IMR-90 (cell line): Measurements from ENCODE around the gene ANXA3. TPM values are rescaled to one million over a fixed set of nuclear protein-coding genes. Genes with fewer than 3 reads are reported as not detected.

Experiments
- ATAC-seq: fragments of 200-7000 bp; cut with Tn5 transposase; 2 replicates; pipeline ENCODE4 v1.9.1; 2020; ENCODE audit warnings: low read depth, mild to moderate bottlenecking, moderate library complexity
- BruUV-seq: library from RNA; stranded (reverse); fragments of 400-500 nt; replicated peaks from 2 replicates; lab custom pipeline; 2021; lab: Mats Ljungman, UMichigan
- CTCF ChIA-PET: fragments of 300-600 bp; formaldehyde crosslinking; extraction: SDS; loops from one replicate; lab custom pipeline; 2021; ENCODE audit warnings: antibody characterized with exemption; lab: Yijun Ruan, JAX
- POLR2A ChIA-PET: fragments of 300-600 bp; sonication (Branson Sonifier 250); formaldehyde crosslinking; loops from one replicate; lab custom pipeline; 2022; ENCODE audit warnings: antibody characterized with exemption; ENCODE audit not compliant: unreplicated experiment; lab: Charles Lee
- DNase-seq: peaks from one replicate; pipeline ENCODE4 v3.0.0; 2013
- H2AFZ ChIP-seq: replicated peaks from 2 replicates; pipeline ENCODE3; 2013; ENCODE audit warnings: low read length, mild to moderate bottlenecking; ENCODE audit not compliant: poor library complexity
- H2AK5ac ChIP-seq: 2 replicates; pipeline ENCODE4 v1.6.1; 2013; ENCODE audit warnings: low read depth, low read length, inconsistent platforms
- H2AK9ac ChIP-seq: replicated peaks from 2 replicates; pipeline ENCODE3; 2013; ENCODE audit warnings: mild to moderate bottlenecking, low read depth, low read length, moderate library complexity; ENCODE audit not compliant: poor library complexity
- H2BK120ac ChIP-seq: 2 replicates; pipeline ENCODE4 v1.6.1; 2013; ENCODE audit warnings: low read depth, low read length, inconsistent platforms
- H2BK15ac ChIP-seq: 3 replicates; pipeline ENCODE4 v1.6.1; 2013; ENCODE audit warnings: low read depth, low read length, inconsistent platforms
- H2BK20ac ChIP-seq: 2 replicates; pipeline ENCODE4 v1.6.1; 2013; ENCODE audit warnings: low read depth, mild to moderate bottlenecking, inconsistent platforms, low read length, moderate library complexity
- H2BK5ac ChIP-seq: 2 replicates; pipeline ENCODE4 v1.6.1; 2013; ENCODE audit warnings: mild to moderate bottlenecking, low read depth, low read length, inconsistent platforms; ENCODE audit not compliant: poor library complexity, severe bottlenecking
- H3K14ac ChIP-seq: replicated peaks from 2 replicates; pipeline ENCODE4 v1.6.1; 2013; ENCODE audit warnings: low read depth, low read length, inconsistent platforms
- H3K18ac ChIP-seq: 2 replicates; pipeline ENCODE4 v1.6.1; 2013; ENCODE audit warnings: low read depth, low read length, control low read depth
- H3K23ac ChIP-seq: 2 replicates; pipeline ENCODE4 v1.6.1; 2013; ENCODE audit warnings: low read depth, low read length, inconsistent platforms
- H3K27ac ChIP-seq: 2 replicates; pipeline ENCODE4 v1.5.1; 2013; ENCODE audit warnings: mild to moderate bottlenecking, control low read depth, low read length; ENCODE audit not compliant: insufficient read depth
- H3K27me3 ChIP-seq: 2 replicates; pipeline ENCODE4 v1.6.1; 2013; ENCODE audit warnings: low read length; ENCODE audit not compliant: control insufficient read depth, insufficient read depth
- H3K36me3 ChIP-seq: 2 replicates; pipeline ENCODE4 v1.6.1; 2013; ENCODE audit warnings: low read length, mixed read lengths; ENCODE audit not compliant: control insufficient read depth, insufficient read depth
- H3K4ac ChIP-seq: 2 replicates; pipeline ENCODE4 v1.6.1; 2013; ENCODE audit warnings: low read depth, low read length, inconsistent platforms
- H3K4me1 ChIP-seq: 2 replicates; pipeline ENCODE4 v1.6.1; 2013; ENCODE audit warnings: low read length, mixed read lengths; ENCODE audit not compliant: control insufficient read depth, insufficient read depth
- H3K4me2 ChIP-seq: 2 replicates; pipeline ENCODE4 v1.6.1; 2013; ENCODE audit warnings: low read depth, mild to moderate bottlenecking, control low read depth, low read length, moderate library complexity
- H3K4me3 ChIP-seq: 2 replicates; pipeline ENCODE4 v1.5.1; 2013; ENCODE audit warnings: low read depth, mild to moderate bottlenecking, control low read depth, low read length, moderate library complexity; ENCODE audit not compliant: insufficient read depth
- H3K56ac ChIP-seq: 2 replicates; pipeline ENCODE4 v1.6.1; 2013; ENCODE audit warnings: low read length, inconsistent platforms; ENCODE audit not compliant: insufficient read depth; ENCODE audit errors: extremely low read depth
- H3K79me1 ChIP-seq, 2 experiments: 2 replicates each; pipeline ENCODE4 v1.6.1; 2013; ENCODE audit warnings: low read length in 2 of 2, inconsistent platforms in 1 of 2, low read depth in 1 of 2
- H3K9ac ChIP-seq: 2 replicates; pipeline ENCODE4 v1.6.1; 2013; ENCODE audit warnings: low read depth, low read length, control low read depth
- H3K9me1 ChIP-seq: 2 replicates; pipeline ENCODE4 v1.6.1; 2013; ENCODE audit warnings: low read length, inconsistent platforms; ENCODE audit not compliant: insufficient read depth
- H3K9me3 ChIP-seq: 2 replicates; pipeline ENCODE4 v1.6.1; 2013; ENCODE audit warnings: low read length; ENCODE audit not compliant: control insufficient read depth, insufficient read depth
- H4K20me1 ChIP-seq: 2 replicates; pipeline ENCODE4 v1.6.1; 2013; ENCODE audit warnings: low read length, inconsistent platforms; ENCODE audit not compliant: insufficient read depth
- H4K5ac ChIP-seq: 2 replicates; pipeline ENCODE4 v1.6.1; 2013; ENCODE audit warnings: mild to moderate bottlenecking, low read depth, low read length, control low read depth
- H4K8ac ChIP-seq, 2 experiments: 2 replicates each; pipeline ENCODE4 v1.6.1; 2013; ENCODE audit warnings: low read depth in 2 of 2, low read length in 2 of 2, control low read depth in 1 of 2, inconsistent platforms in 1 of 2
- H4K91ac ChIP-seq: 2 replicates; pipeline ENCODE4 v1.6.1; 2013; ENCODE audit warnings: low read depth, low read length, inconsistent platforms; ENCODE audit not compliant: insufficient read depth
- MAZ ChIP-seq: IDR thresholded peaks from 2 replicates; pipeline ENCODE4 v1.6.1; 2012; ENCODE audit warnings: low read depth, mild to moderate bottlenecking, low read length, improper control_type of control experiment, moderate library complexity, borderline replicate concordance
- RAD21 ChIP-seq: IDR thresholded peaks from 2 replicates; pipeline ENCODE4 v1.6.1; 2012; ENCODE audit warnings: low read length, improper control_type of control experiment
- WGBS, 2 experiments: methylation state at CpG; one replicate each; pipeline versions ENCODE4 v1.1.5 to v1.1.7; 2013; ENCODE audit warnings: missing lambda C conversion rate in 2 of 2; ENCODE audit not compliant: insufficient read length in 1 of 2; ENCODE audit errors: extremely low coverage in 2 of 2; 5-methylcytosine and 5-hydroxymethylcytosine counted together
- dilution Hi-C: fragments of 300-500 bp; cut with HindIII; formaldehyde crosslinking; loops from one replicate; pipeline ENCODE4 v1.14.3; 2018; ENCODE audit warnings: low sequenced_read_pairs; ENCODE audit not compliant: unreplicated experiment
- in situ Hi-C: fragments of 300-500 bp; cut with MboI; formaldehyde crosslinking; loops from 3 replicates; pipeline ENCODE4 v1.14.3; 2019; ENCODE audit warnings: low sequenced_read_pairs, inconsistent platforms, mixed read lengths
- intact Hi-C: fragments of 100-400 bp; cut with micrococcal nuclease; formaldehyde crosslinking; loops from 2 replicates; pipeline ENCODE4 v1.10.0; 2022
- polyA plus RNA-seq, 3 experiments: library from polyadenylated mRNA; depleted of rRNA; stranded (reverse); fragments of >200 nt; gene quantifications; 2 replicates each; pipeline ENCODE4 v1.2.3, GENCODE V29; 2012; ENCODE audit warnings: low replicate concordance in 1 of 3
- total RNA-seq: library from RNA; depleted of rRNA; stranded (reverse); fragments of >200 nt; gene quantifications from 2 replicates; pipeline ENCODE4 v1.2.3, GENCODE V29; 2012

Gene ANXA3
- total and polyA plus RNA-seq, 2 of the 4 experiments (the other 2 are of a cell fraction) = 4.2 to 5.0 TPM

DNA sequence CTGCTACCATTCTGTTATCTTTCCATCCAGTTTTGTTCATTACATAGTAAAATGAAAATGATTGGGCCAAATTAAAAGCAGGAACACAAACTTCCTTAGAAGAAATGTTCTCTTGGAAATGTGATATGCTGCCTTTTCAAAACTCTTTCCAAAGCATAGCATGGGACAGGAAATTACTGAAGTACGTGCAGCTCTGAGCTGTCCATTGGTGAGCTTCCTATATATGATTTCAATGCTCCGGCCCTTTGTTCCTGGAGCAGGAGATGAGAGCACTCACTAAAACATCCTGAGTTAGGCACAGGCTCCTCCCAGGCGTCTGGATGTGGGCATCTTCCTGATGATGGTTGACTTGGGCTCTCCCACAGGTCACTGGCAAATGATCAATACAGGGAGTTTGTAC, 33.0 kb upstream of the ANXA3 start:
- H3K4me1 ChIP-seq = no peaks in the 10 kb centered on the region
- no peak overlapping the region for H4K8ac ChIP-seq
- DNase-seq = no peak
- no peak for ATAC-seq
- H3K9me1 ChIP-seq = no peaks in the 10 kb centered on the region
- H3K4ac ChIP-seq = no peak overlapping the region
- no peak overlapping the region for H2AK5ac ChIP-seq
- H3K4me3 ChIP-seq = no peak overlapping the region
- dilution Hi-C loops = no loop called here
- peak overlapping the region; percentile 48 for H2AFZ ChIP-seq
- no peak overlapping the region for H3K9ac ChIP-seq
- no peak overlapping the region for H4K91ac ChIP-seq
- no peaks in the 10 kb centered on the region for H3K9me3 ChIP-seq
- in situ Hi-C loops = loop anchor here (10.0 kb wide), 1 partner anchor 564 kb away; no protein-coding TSS in a partner anchor
- no peak overlapping the region for H2AK9ac ChIP-seq
- H3K27ac ChIP-seq = no peak overlapping the region
- H3K79me1 ChIP-seq = no peaks in the 10 kb centered on the region
- no peak overlapping the region for H3K18ac ChIP-seq
- no peaks in the 10 kb centered on the region for H3K36me3 ChIP-seq
- peaks cover 2% of the 10 kb centered on the region; the same call in 1 of the 2 replicates for H3K27me3 ChIP-seq
- H3K4me2 ChIP-seq = no peak overlapping the region
- H4K20me1 ChIP-seq = no peaks in the 10 kb centered on the region
- no peak overlapping the region for H2BK5ac ChIP-seq
- H2BK15ac ChIP-seq = no peak overlapping the region
- H3K23ac ChIP-seq = no peak overlapping the region
- no peak overlapping the region for H2BK120ac ChIP-seq
- no CpG with 5 or more reads among the region's 3 CpGs for WGBS, 2 experiments
- CTCF ChIA-PET = interaction anchor here (0.7 to 0.9 kb wide), 2 partner anchors 9 to 64 kb away, joined by 3 to 4 read pairs; no protein-coding TSS in a partner anchor
- no peak overlapping the region; the same call in 1 of the 2 replicates for H2BK20ac ChIP-seq
- intact Hi-C loops = no loop called here
- H3K14ac ChIP-seq = no peak overlapping the region
- POLR2A ChIA-PET = no interaction called here
- no peak for TF ChIP-seq RAD21
- TF ChIP-seq MAZ = no peak
- no peak overlapping the region for H3K56ac ChIP-seq
- no TSS peak for BruUV-seq
- H4K5ac ChIP-seq = no peak overlapping the region
